HG02943 (cell line): ENCODE data around the gene PRSS33.

Experiments used
- ATAC-seq: cut with Tn5 transposase; IDR thresholded peaks from one replicate; pipeline ENCODE4 v1.9.1; 2021; ENCODE audit warnings: mild to moderate bottlenecking, low read depth, moderate library complexity; ENCODE audit not compliant: unreplicated experiment

PRSS33 gene

DNA sequence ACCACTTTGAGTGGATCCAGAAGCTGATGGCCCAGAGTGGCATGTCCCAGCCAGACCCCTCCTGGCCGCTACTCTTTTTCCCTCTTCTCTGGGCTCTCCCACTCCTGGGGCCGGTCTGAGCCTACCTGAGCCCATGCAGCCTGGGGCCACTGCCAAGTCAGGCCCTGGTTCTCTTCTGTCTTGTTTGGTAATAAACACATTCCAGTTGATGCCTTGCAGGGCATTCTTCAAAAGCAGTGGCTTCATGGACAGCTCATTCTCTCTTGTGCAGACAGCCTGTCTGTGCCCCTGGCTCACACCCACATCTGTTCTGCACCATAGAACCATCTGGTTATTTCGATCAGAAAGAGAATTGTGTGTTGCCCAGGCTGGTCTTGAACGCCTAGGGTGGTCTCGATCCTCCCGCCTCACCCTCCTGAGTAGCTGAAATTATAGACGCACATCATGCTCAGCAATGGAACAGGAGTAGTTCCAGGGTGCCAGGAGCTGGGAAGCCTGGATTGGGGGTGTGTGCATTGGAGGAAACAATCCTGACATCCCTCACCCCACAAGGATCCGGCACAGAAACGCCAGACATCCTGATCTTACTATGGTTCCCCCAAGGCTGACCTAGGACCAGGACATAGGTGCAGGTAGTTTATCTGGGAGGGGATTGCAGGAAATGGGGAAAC is 34.3 kb upstream of the PRSS33 start:
- ATAC-seq, result no peak

DNA sequence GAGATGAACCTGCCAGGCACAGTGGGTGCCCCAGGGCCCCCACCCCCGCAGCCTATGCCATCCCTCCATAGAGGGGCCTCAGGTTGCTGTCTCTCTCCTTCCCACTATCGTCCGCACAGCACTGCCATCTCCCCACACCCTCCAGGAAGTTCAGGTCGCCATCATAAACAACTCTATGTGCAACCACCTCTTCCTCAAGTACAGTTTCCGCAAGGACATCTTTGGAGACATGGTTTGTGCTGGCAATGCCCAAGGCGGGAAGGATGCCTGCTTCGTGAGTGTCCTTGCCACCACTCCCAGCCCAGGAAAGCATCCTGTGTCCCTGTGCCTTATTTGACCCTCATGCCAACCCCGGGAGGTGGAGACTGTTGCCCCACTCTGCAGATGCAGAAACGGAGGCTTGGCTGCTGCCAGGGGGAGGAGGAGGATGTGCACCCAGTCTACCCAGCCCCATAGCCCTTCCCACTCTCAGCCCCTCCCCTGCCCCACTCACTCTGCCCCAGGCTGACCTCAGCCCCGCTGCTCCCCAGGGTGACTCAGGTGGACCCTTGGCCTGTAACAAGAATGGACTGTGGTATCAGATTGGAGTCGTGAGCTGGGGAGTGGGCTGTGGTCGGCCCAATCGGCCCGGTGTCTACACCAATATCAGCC is 33.6 kb upstream of the PRSS33 start:
- no peak for ATAC-seq

GRCh38 chr16:2819939-2820835 is 32.8 kb upstream of the PRSS33 start:
- no peak for ATAC-seq

DNA sequence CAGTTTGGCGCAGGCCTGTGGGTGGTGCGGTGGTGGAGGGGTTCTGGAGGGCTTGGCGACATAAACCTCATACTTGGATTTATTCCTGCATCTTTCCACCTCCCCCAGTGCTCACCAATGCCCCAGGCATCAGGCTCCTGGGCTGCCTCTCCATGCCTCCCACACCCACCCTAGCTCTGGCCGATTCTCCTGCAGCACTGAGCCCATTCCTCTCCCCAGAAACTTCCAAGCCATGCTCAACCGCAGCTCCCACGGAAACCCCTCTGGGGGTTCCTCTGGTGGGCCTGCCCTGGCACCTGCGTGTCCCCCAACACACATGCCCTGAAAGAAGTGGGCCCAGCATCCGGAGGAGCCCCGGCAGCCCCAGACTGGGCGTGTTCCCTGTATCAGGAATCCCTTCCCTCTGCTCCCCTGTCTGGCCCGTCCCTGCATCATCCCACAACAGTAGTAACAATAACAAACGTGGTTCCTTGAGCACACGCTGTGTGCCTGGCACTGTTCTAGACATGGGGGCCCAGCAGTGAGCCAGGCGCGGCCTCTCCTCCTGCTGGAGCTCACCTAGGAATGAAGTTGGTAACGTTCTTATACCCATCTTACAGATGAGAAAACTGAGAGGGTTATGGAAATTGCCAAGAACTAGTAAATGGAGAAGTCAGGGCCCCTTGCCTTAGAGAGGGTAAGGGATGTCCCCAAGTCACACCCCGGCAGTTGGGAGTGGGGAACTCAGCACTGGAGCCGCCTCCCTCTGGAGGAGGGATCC is 32.0 kb upstream of the PRSS33 start:
- ATAC-seq, result no peak

DNA sequence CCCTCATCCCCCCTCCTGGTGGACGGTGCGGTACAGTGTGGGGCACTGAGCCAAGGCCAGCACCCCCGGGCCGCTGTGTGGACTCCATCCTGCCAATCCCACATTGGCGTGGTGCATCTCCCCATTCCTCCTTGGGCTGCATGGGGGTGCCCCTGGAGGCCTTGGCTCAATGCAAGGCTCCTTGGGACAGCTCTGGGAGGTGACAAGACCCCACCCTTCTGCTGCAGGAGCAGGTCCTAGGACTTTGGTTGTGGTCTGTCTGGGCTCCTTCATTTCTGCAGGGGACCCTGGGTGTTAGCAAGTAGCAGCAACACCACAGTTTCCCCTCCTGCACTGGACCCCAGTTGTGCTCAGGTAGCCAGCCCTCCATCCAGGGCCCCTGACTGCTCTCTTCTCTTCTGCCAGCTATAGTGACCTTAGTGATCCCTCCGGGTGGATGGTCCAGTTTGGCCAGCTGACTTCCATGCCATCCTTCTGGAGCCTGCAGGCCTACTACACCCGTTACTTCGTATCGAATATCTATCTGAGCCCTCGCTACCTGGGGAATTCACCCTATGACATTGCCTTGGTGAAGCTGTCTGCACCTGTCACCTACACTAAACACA is 31.0 kb upstream of the PRSS33 start:
- no peak for ATAC-seq

- no peak for ATAC-seq
Measured at GRCh38 chr16:2817340-2818271, 30.2 kb upstream of the PRSS33 start.

DNA sequence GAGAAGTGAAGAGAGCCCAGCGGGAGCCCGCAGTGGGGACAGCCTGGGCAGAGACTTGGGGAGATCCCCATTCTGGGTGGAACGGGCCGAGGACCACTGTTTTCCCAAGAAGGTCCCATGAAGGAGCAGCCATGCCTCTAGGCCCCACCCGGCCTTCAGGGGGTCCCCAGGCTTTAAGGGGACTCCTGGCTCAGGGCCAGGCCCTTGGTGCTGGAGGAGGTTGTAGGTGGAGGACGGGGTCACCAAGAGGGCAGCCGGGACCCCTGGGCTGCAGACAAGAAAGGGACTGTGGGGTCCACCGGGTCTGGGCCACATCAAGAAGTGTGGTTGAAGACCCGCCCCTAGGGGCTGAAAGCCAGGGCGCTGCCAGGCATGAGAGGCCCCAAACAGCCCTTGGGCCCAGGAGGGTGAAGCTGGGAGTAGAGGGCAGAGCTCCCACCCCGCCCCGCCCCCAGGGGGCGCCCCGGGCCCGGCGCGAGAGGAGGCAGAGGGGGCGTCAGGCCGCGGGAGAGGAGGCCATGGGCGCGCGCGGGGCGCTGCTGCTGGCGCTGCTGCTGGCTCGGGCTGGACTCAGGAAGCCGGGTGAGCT is 29.5 kb upstream of the PRSS33 start, which contains the start of gene PRSS21:
Gene PRSS21, plus strand, starts transcription at position 487 of the 589 bp plus-strand sequence. Its CDS starts 32 bp downstream, at position 519.
- no peak for ATAC-seq

DNA sequence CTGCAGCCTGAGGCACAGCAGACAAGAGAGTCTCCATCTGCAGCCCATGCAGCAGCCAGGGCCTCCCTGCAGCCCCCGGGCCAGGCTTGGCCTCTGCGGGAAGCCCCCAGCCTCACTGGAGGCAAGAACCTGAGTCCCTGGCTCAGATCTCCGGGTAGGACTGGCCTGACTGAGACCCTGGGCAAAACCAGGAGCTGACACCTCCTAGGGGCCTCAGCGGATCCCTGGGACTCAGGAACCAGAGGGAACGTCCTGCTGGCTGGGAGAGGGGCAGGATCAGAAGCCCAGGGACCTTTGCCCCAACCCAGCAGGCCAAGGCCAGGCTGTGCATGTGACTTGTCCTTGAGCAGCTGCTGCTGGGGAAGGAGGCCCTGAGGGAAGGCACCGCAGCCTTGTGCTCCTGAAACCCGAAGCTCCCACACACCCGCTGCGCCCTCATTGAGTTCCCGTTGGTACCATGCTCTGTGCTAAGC is 28.0 kb upstream of the PRSS33 start:
- ATAC-seq, result no peak

GRCh38 chr16:2814551-2815298 is 27.4 kb upstream of the PRSS33 start:
- no peak for ATAC-seq

DNA sequence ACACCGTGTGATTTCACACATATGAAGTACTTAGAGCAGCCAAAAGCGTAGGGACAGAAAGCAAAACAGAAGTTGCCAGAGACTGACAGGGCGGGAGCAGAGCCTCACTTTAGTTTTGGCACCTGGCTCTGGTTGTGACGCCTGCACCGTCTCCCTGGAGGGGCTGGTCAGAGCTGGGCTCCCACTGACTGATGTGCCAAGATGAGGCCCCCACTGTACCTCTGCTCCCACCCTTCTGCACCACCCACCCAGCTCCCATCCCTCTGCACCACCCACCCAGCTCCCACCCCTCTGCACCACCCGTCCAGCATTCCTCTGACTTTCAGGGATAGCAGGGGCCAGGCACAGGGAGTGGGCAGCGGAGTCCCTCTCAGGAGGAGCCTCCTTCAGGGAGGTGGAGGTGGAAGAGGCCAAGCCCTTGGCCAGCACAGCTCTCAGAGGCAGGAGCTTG is 26.4 kb upstream of the PRSS33 start:
- ATAC-seq, result no peak

GRCh38 chr16:2811703-2812471 is 24.5 kb upstream of the PRSS33 start:
- ATAC-seq, result no peak

GRCh38 chr16:2810651-2811050 is 23.3 kb upstream of the PRSS33 start:
- no peak for ATAC-seq

DNA sequence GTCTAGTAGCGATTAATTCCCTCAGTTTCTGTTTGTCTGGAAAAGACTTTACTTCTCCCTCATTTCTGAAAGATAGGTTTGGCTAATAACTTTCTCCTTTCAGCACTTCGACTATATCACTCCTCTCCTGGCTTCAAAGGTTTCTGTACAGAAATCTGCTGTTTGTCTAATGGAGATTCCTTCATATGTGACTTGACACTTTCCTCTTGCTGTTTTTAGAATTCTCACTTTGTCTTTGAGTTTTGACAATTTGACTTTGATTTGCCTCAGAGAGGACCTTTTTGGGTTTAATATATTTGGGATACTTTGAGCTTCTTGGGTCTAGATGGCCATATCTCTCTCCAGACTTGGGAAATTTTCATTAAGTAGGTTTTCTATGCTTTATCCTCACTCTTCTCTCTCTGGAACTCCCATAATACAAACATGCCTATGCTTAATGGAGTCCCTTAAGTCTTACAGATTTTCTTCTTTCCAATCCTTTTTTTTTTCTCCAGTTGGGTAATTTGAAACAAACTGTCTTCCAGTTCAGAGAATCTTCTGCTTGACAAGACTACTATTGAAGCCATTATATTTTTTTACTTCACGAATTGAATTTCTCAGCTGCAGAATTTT is 21.9 kb upstream of the PRSS33 start:
- ATAC-seq, result no peak

- ATAC-seq, result no peak
Measured at GRCh38 chr16:2808181-2808580, 20.8 kb upstream of the PRSS33 start.

- no peak for ATAC-seq
Measured at GRCh38 chr16:2806286-2806685, 18.9 kb upstream of the PRSS33 start.

- no peak for ATAC-seq
Measured at GRCh38 chr16:2804728-2805127, 17.4 kb upstream of the PRSS33 start.
